HEK293 (cell line): ENCODE measurements around the gene CMTM4.

Experiments used
- CTCF ChIA-PET: fragments of 350-600 bp; formaldehyde crosslinking; extraction: SDS; loops from one replicate; lab custom pipeline; 2021; ENCODE audit warnings: antibody characterized with exemption; lab: Yijun Ruan, JAX
- POLR2A ChIA-PET: fragments of 300-600 bp; formaldehyde crosslinking; extraction: SDS; loops from one replicate; lab custom pipeline; 2020; ENCODE audit warnings: antibody characterized with exemption, inconsistent platforms; lab: Yijun Ruan, JAX
- H3K27ac ChIP-seq: fragments of 200-500 bp; sonication (Bioruptor generic); 2 replicates; pipeline ENCODE4 v1.5.1; 2014; ENCODE audit warnings: low read depth, low read length, control low read depth, inconsistent platforms; ENCODE audit errors: extremely low read depth
- H3K36me3 ChIP-seq, 2 experiments: fragments of 200-500 bp in 1 of 2; sonication (Bioruptor generic) in 1 of 2; 1 replicate in 1 of 2; 2 replicates in 1 of 2; pipeline ENCODE4 v1.5.1; 2014 to 2017; ENCODE audit warnings: inconsistent platforms in 2 of 2, low read length in 2 of 2; ENCODE audit not compliant: control insufficient read depth in 2 of 2, insufficient read depth in 1 of 2
- H3K4me1 ChIP-seq: fragments of 200-500 bp; sonication (Bioruptor generic); 2 replicates; pipeline ENCODE4 v1.5.1; 2014; ENCODE audit warnings: mild to moderate bottlenecking, low read length, inconsistent platforms; ENCODE audit not compliant: control insufficient read depth, insufficient read depth
- H3K4me3 ChIP-seq: 2 replicates; pipeline ENCODE4 v1.5.1; 2011; ENCODE audit warnings: low read depth, mild to moderate bottlenecking, control low read depth, low read length, moderate library complexity
- H3K9me3 ChIP-seq: fragments of 200-500 bp; sonication (Bioruptor generic); 2 replicates; pipeline ENCODE4 v1.5.1; 2014; ENCODE audit warnings: low read depth, low read length, inconsistent platforms; ENCODE audit not compliant: control insufficient read depth, insufficient read depth
- PRDM10 ChIP-seq: fragments of 450-650 bp; formaldehyde crosslinking; IDR thresholded peaks from 2 replicates; pipeline ENCODE4 v1.5.1; 2016; ENCODE audit warnings: missing biosample characterization, missing genetic modification characterization
- PRDM2 ChIP-seq: fragments of 450-650 bp; formaldehyde crosslinking; IDR thresholded peaks from 2 replicates; pipeline ENCODE4 v1.5.1; 2016; ENCODE audit warnings: missing biosample characterization, missing genetic modification characterization, borderline replicate concordance
- ZBTB11 ChIP-seq: fragments of 450-650 bp; formaldehyde crosslinking; conservative IDR thresholded peaks from 2 replicates; pipeline ENCODE4 v1.5.1; 2016; ENCODE audit warnings: low read depth, missing biosample characterization, missing genetic modification characterization
- ZNF16 ChIP-seq: fragments of 450-650 bp; formaldehyde crosslinking; IDR thresholded peaks from 2 replicates; pipeline ENCODE4 v1.5.1; 2016; ENCODE audit warnings: low read depth, missing biosample characterization, missing genetic modification characterization
- ZNF449 ChIP-seq: fragments of 450-650 bp; formaldehyde crosslinking; IDR thresholded peaks from 2 replicates; pipeline ENCODE4 v1.5.1; 2017; ENCODE audit warnings: missing biosample characterization, mild to moderate bottlenecking, missing genetic modification characterization, moderate library complexity
- ZNF629 ChIP-seq: fragments of 450-650 bp; formaldehyde crosslinking; IDR thresholded peaks from 2 replicates; pipeline ENCODE4 v1.5.1; 2017; ENCODE audit warnings: missing biosample characterization, missing genetic modification characterization
- ZNF792 ChIP-seq: fragments of 450-650 bp; formaldehyde crosslinking; IDR thresholded peaks from 2 replicates; pipeline ENCODE4 v1.5.1; 2016; ENCODE audit warnings: missing biosample characterization, missing genetic modification characterization
- ZSCAN18 ChIP-seq: fragments of 450-650 bp; formaldehyde crosslinking; IDR thresholded peaks from 2 replicates; pipeline ENCODE4 v1.5.1; 2016; ENCODE audit warnings: missing biosample characterization, missing genetic modification characterization
- ZXDB ChIP-seq: fragments of 450-650 bp; formaldehyde crosslinking; IDR thresholded peaks from 2 replicates; pipeline ENCODE4 v1.5.1; 2016; ENCODE audit warnings: missing biosample characterization, missing genetic modification characterization

CMTM4 gene

GRCh38 chr16:66650707-66651473, 45.7 kb downstream of the CMTM4 start (continued):
- TF ChIP-seq PRDM10 (no peak), ZSCAN18 (tag by site-specific recombination) (no peak), ZNF629 (0 out of 2 replicates have a peak, but pooled peaks have one; percentile 22), ZNF449 (peak; percentile 22; the same call in 1 of the 2 replicates), ZXDB (tag by site-specific recombination) (peak; percentile 23; the same call in 1 of the 2 replicates)
- TF ChIP-seq, all 188 proteins: peak for 23

- no peaks in the 10 kb centered on the region for H3K9me3 ChIP-seq
- no peak overlapping the region for H3K4me3 ChIP-seq
- ChIA-PET CTCF (interaction anchor here (1.2 to 3.7 kb wide), 8 partner anchors 11 to 91 kb away, joined by 4 to 86 read pairs (median 14); no protein-coding TSS in a partner anchor), POLR2A (no interaction called here)
- TF ChIP-seq PRDM2, result no peak
- no peaks in the 10 kb centered on the region for H3K36me3 ChIP-seq
- H3K27ac ChIP-seq, result no peak overlapping the region
- peaks cover 5% of the 10 kb centered on the region for H3K4me1 ChIP-seq
Measured at GRCh38 chr16:66649636-66650205, 46.8 kb downstream of the CMTM4 start.

- ChIA-PET CTCF (interaction anchor here (0.6 to 1.9 kb wide), 3 partner anchors 12 to 18 kb away, joined by 4 to 8 read pairs (median 5); no protein-coding TSS in a partner anchor), POLR2A (no interaction called here)
- Histone ChIP-seq H3K9me3 (no peaks in the 10 kb centered on the region), H3K4me3 (no peak overlapping the region), H3K27ac (no peak overlapping the region), H3K4me1 (peaks cover 5% of the 10 kb centered on the region), H3K36me3 (no peaks in the 10 kb centered on the region)
- TF ChIP-seq ZBTB11 (no peak), ZSCAN18 (tag by site-specific recombination) (no peak), ZNF792 (no peak), ZNF16 (tag by site-specific recombination) (no peak)
Measured at GRCh38 chr16:66649167-66649566, 47.4 kb downstream of the CMTM4 start.
